SK-N-MC (cell line): ENCODE results near the gene CIITA.

Source experiments
- EZH2 ChIP-seq: fragments of 200-600 bp; sonication (generic); IDR thresholded peaks from one replicate; pipeline ENCODE4 v1.6.1; 2017; ENCODE audit warnings: antibody characterized with exemption
- POLR2AphosphoS5 ChIP-seq: IDR thresholded peaks from 2 replicates; pipeline ENCODE4 v1.6.1; 2012; ENCODE audit warnings: mild to moderate bottlenecking, low read depth, low read length, borderline replicate concordance

- TF ChIP-seq POLR2AphosphoS5 (no peak), EZH2 (no peak)
These were observed 18.3 kb downstream of the CIITA start for GRCh38 chr16:10895053-10895946.
